Chondrocyte (in vitro differentiated cells): ENCODE data around the gene NUBPL. TPM values are rescaled to one million over a fixed set of nuclear protein-coding genes. Genes with fewer than 3 reads are reported as not detected.
"Not testable (repeated sequence)": the region's sequence is repeated elsewhere in the genome, so short reads cannot be mapped to it uniquely, and the experiment has no call there.

Source experiments
- DNase-seq: peaks from one replicate; pipeline ENCODE4 v3.0.0; 2021; ENCODE audit warnings: mixed read lengths, low spot score
- H3K27ac Mint-ChIP-seq: one replicate; pipeline ENCODE4 v1.8.0; 2021; ENCODE audit warnings: mild to moderate bottlenecking, moderate library complexity, mixed read lengths; ENCODE audit not compliant: unreplicated experiment
- H3K27me3 Mint-ChIP-seq: 2 replicates; pipeline ENCODE4 v1.8.0; 2021; ENCODE audit warnings: low read depth, mixed read lengths
- H3K36me3 Mint-ChIP-seq: 2 replicates; pipeline ENCODE4 v1.8.0; 2021; ENCODE audit warnings: low read depth, mixed read lengths
- H3K4me1 Mint-ChIP-seq: 2 replicates; pipeline ENCODE4 v1.8.0; 2021; ENCODE audit warnings: low read depth, mild to moderate bottlenecking, mixed read lengths
- H3K4me3 Mint-ChIP-seq: one replicate; pipeline ENCODE4 v1.8.0; 2021; ENCODE audit warnings: mild to moderate bottlenecking, moderate library complexity, mixed read lengths; ENCODE audit not compliant: unreplicated experiment
- H3K9me3 Mint-ChIP-seq: 2 replicates; pipeline ENCODE4 v1.8.0; 2021; ENCODE audit warnings: low read depth, mixed read lengths
- CTCF ChIP-seq: fragments of 200-600 bp; sonication (generic); IDR thresholded peaks from 2 replicates; pipeline ENCODE4 v1.5.0; 2021; ENCODE audit warnings: antibody characterized with exemption, mild to moderate bottlenecking, moderate library complexity
- total RNA-seq: library from RNA; stranded (reverse); gene quantifications from 3 replicates; pipeline ENCODE4 v1.2.1, GENCODE V29; 2021

NUBPL gene
- total RNA-seq, 1 donor from 2014 or later, result 9.8 TPM

- Mint-ChIP-seq H3K4me3 (no peak overlapping the region), H3K27ac (no peak overlapping the region), H3K9me3 (peaks cover 21% of the 10 kb centered on the region), H3K4me1 (no peaks in the 10 kb centered on the region), H3K27me3 (no peaks in the 10 kb centered on the region), H3K36me3 (peaks cover 16% of the 10 kb centered on the region)
- TF ChIP-seq CTCF, result no peak
- DNase-seq, result no peak
Observed at GRCh38 chr14:31806249-31806648, 245.0 kb downstream of the NUBPL start.

- not testable (repeated sequence) for H3K4me1 Mint-ChIP-seq, H3K27me3 Mint-ChIP-seq, H3K27ac Mint-ChIP-seq, DNase-seq, H3K4me3 Mint-ChIP-seq
- Mint-ChIP-seq H3K9me3 (peaks cover 48% of the 10 kb centered on the region), H3K36me3 (peaks cover 36% of the 10 kb centered on the region)
Observed at GRCh38 chr14:31811693-31812628, 250.8 kb downstream of the NUBPL start.

- not testable (repeated sequence) for H3K4me1 Mint-ChIP-seq, H3K4me3 Mint-ChIP-seq, H3K27ac Mint-ChIP-seq, DNase-seq, H3K27me3 Mint-ChIP-seq
- H3K36me3 Mint-ChIP-seq, result peaks cover 35% of the 10 kb centered on the region
- H3K9me3 Mint-ChIP-seq, result peaks cover 50% of the 10 kb centered on the region
Observed at GRCh38 chr14:31813724-31814490, 252.7 kb downstream of the NUBPL start.

GRCh38 chr14:31819281-31819680 is 258.1 kb downstream of the NUBPL start:
- no peak overlapping the region for H3K4me3 Mint-ChIP-seq
- peaks cover 21% of the 10 kb centered on the region for H3K9me3 Mint-ChIP-seq
- H3K36me3 Mint-ChIP-seq, result peaks cover 17% of the 10 kb centered on the region
- H3K27ac Mint-ChIP-seq, result no peak overlapping the region
- no peak for TF ChIP-seq CTCF
- no peaks in the 10 kb centered on the region for H3K27me3 Mint-ChIP-seq
- no peak for DNase-seq
- H3K4me1 Mint-ChIP-seq, result peaks cover 4% of the 10 kb centered on the region

GRCh38 chr14:31825459-31825858 is 264.3 kb downstream of the NUBPL start:
- H3K4me3 Mint-ChIP-seq, result no peak overlapping the region
- no peak overlapping the region for H3K27ac Mint-ChIP-seq
- H3K9me3 Mint-ChIP-seq, result no peaks in the 10 kb centered on the region
- H3K36me3 Mint-ChIP-seq, result peaks cover 1% of the 10 kb centered on the region
- no peaks in the 10 kb centered on the region for H3K27me3 Mint-ChIP-seq
- no peak for TF ChIP-seq CTCF
- peaks cover 5% of the 10 kb centered on the region for H3K4me1 Mint-ChIP-seq
- no peak for DNase-seq

GRCh38 chr14:31827325-31827724 is 266.1 kb downstream of the NUBPL start:
- H3K9me3 Mint-ChIP-seq, result no peaks in the 10 kb centered on the region
- peaks cover 5% of the 10 kb centered on the region for H3K4me1 Mint-ChIP-seq
- peaks cover 5% of the 10 kb centered on the region for H3K36me3 Mint-ChIP-seq
- no peak overlapping the region for H3K27ac Mint-ChIP-seq
- TF ChIP-seq CTCF, result no peak
- no peaks in the 10 kb centered on the region for H3K27me3 Mint-ChIP-seq
- DNase-seq, result no peak
- H3K4me3 Mint-ChIP-seq, result no peak overlapping the region
